ENCODE data around the gene PRSS33.
A peak's percentile ranks its signal among the peaks of the same experiment; 100 is the strongest.

The PRSS33 gene

DNA sequence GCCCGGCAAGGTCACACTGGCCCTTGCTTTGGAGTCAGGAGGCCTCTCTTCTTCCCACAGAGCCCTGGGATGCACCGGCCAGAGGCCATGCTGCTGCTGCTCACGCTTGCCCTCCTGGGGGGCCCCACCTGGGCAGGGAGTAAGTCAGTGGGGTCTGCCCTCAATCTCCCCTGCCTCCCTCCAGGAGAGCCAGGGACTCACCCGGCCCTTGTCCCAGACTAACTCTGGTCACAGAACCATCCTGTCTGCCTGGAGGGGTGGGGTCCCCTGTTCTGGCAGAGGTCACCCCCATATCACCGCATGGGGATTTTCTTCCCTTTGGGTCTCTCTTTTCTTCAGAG is 43.0 kb upstream of the PRSS33 start:
- peak overlapping the region; percentile 26 for H3K4me3 ChIP-seq (ENCODE audit: low read depth, low read length)
- TF ChIP-seq, protein P1, sequence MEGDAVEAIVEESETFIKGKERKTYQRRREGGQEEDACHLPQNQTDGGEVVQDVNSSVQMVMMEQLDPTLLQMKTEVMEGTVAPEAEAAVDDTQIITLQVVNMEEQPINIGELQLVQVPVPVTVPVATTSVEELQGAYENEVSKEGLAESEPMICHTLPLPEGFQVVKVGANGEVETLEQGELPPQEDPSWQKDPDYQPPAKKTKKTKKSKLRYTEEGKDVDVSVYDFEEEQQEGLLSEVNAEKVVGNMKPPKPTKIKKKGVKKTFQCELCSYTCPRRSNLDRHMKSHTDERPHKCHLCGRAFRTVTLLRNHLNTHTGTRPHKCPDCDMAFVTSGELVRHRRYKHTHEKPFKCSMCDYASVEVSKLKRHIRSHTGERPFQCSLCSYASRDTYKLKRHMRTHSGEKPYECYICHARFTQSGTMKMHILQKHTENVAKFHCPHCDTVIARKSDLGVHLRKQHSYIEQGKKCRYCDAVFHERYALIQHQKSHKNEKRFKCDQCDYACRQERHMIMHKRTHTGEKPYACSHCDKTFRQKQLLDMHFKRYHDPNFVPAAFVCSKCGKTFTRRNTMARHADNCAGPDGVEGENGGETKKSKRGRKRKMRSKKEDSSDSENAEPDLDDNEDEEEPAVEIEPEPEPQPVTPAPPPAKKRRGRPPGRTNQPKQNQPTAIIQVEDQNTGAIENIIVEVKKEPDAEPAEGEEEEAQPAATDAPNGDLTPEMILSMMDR (IDR thresholded peaks at IDR 0.05; ENCODE audit: borderline replicate concordance, insufficient read depth, low read depth, low read length): no peak

DNA sequence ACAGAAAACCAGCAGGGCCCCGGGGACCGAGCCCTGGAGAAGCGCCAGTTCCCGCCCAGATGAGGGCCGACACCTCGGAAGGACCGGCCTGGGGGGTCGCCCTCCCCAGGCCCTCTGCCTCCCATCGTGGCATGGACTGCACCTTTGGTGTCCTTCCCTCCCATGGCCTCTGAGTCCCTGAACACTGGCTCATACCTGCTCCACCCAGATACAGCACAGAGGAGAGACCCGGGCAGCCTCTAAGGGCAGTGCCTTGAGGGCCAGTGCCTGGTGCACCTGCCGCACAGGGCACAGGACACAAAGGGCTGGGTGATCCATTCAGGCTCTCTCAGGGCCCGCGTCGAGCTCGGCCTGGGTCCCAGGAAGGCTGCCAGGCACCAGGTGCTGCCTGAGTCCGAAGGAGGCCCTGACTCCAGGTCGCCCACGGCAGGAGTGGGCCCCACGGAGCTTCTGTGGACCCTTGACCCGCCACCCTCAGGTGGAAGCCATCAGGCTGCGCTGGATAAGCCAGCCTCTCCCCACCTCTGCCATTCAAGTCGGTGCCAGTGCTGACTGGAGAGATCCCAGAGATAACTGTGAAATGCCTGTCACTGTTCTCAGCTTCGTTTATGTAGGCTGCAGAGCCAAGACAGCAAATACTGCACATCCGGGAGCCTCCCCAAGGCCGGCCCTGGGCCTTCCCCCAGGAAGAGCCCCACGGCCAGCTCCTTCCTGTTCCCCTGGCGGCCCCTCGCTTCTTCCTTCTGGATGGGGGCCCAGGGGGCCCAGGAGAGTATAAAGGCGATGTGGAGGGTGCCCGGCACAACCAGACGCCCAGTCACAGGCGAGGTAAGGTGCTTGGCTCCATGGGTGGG is 42.4 kb upstream of the PRSS33 start, which contains the start of gene ZG16B:
Gene ZG16B (plus strand): TSS at position 803 of the 854 bp plus-strand sequence. CDS start 139 bp downstream, outside the sequence.
- H3K4me3 ChIP-seq (ENCODE audit: low read depth, low read length): peak within 1 kb of the TSS; percentile 26
- TF ChIP-seq, protein P1 (IDR thresholded peaks at IDR 0.05; ENCODE audit: borderline replicate concordance, insufficient read depth, low read depth, low read length): no peak

DNA sequence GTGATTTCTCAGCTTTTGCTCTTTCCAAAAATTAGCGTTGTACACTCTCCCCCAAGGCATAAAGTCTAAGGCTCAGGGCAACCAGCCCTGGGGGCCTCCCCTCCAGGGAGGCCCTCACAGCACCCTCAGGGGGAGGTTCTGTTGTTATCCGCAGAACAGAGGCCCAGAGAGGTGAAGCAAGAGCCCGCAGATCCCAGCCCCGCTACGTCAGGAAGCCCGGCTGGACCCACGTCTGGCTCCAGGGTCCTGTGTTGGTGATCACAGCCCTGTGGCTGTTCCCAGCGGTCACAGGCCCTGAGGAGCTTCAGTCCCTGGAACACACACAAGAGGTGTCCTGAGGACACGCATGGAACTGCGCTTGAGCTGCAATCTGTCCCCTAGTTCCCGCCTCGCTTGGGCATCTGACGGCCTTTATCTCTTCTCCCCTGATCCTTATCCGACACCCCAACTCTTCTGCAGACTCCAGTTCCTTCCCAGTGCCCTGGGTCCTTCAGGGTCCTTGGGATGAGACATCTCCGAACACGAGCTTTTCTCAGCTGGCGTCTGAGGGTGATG is 41.6 kb upstream of the PRSS33 start:
- TF ChIP-seq, protein P1 (IDR thresholded peaks at IDR 0.05; ENCODE audit: borderline replicate concordance, insufficient read depth, low read depth, low read length): no peak

DNA sequence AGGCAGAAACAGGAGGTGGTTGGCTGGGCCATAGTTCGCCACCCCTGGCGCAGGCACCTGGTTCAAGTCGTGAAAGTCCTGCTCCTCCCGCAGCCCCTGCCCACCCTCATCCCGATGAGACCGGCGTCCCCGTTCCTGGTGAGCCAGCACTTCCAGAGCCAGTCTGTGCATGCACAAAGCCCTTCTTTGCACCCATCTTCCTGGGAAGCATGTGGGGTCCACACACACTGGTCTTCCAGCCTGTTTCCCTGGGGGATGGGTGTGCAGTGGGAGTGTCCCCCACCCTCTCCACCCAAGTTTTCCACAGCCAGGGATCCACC is 41.1 kb upstream of the PRSS33 start:
- TF ChIP-seq, protein P1 (IDR thresholded peaks at IDR 0.05; ENCODE audit: borderline replicate concordance, insufficient read depth, low read depth, low read length): no peak
- H3K4me3 ChIP-seq (ENCODE audit: low read depth, low read length): no peak overlapping the region

More for the DNA sequence above, 41.6 kb upstream of the PRSS33 start:
- H3K4me3 ChIP-seq (ENCODE audit: low read depth, low read length): no peak overlapping the region

DNA sequence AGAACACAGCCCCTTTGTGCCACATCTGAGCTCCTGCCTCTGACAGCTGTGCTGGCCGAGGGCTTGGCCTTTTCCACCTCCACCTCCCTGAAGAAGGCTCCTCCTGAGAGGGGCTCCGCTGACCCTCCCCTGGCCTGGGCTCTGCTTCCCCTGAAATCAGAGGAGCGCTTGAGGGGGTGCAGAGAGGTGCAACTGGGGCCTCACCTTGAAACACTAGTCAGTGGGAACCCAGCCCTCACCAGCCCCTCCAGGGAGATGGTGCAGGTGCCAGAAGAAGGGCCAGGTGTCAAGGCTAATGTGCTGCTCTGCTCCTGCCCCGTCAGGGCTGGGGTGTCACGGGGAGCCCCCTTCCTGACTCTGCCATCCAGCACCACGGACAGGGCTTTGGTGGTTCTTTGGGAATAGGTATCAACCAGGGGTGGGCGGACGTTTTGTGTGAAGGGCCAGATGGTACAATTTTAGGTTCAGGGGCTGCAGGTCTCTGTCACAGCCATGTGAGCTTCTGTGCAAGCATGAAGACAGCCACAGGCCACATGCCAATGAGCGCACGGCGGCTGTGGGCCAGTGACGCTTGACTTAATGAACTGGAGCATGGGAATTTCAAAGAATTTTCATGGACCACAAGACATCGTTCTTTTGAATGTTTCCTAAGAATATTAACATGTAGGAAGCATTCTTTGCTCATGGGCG is 40.6 kb upstream of the PRSS33 start:
- TF ChIP-seq, protein P1 (IDR thresholded peaks at IDR 0.05; ENCODE audit: borderline replicate concordance, insufficient read depth, low read depth, low read length): no peak
- H3K4me3 ChIP-seq (ENCODE audit: low read depth, low read length): no peak overlapping the region

DNA sequence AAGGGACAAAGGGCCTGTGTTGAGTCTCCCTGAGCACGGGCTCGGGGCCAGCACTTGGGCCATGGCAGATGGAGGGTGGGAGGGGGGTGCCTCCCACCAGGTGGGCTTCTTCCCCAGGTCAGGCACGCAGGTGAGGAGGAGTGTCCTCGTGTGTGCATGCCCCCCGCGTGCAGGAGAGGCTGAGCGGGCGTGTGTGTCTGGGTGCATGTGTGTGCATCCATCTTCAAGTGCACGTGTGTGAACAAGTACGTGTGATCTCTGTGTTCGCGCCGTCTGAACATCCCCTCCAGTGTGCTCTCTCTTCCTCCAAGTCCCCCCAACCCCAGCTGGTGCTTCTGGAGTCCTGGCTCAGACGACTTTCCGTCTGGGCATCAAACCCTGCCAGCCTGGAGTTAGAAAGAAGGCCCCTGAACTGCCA is 40.0 kb upstream of the PRSS33 start:
- TF ChIP-seq, protein P1 (IDR thresholded peaks at IDR 0.05; ENCODE audit: borderline replicate concordance, insufficient read depth, low read depth, low read length): no peak

More for the DNA sequence above, 40.0 kb upstream of the PRSS33 start:
- H3K4me3 ChIP-seq (ENCODE audit: low read depth, low read length): no peak overlapping the region

Measured in GM12875 (cell line).